CD14-positive monocyte (primary cell): Measurements from ENCODE around the gene SZT2. TPM values are rescaled to one million over a fixed set of nuclear protein-coding genes. Genes with fewer than 3 reads are reported as not detected.

Experiments used
- DNase-seq, 3 donors: peaks; one replicate each; pipeline ENCODE4 v3.0.0-alpha.2; 2011 to 2022
- H2AFZ ChIP-seq: 2 replicates; pipeline ENCODE4 v1.6.0; 2012; ENCODE audit warnings: mild to moderate bottlenecking, low read depth, low read length, inconsistent platforms; ENCODE audit not compliant: insufficient read depth, poor library complexity, severe bottlenecking
- H3K27ac ChIP-seq, 2 donors: 1 replicate in 1 of 2; 2 replicates in 1 of 2; pipeline ENCODE4 v1.5.1; 2012 to 2013; ENCODE audit warnings: low read length in 2 of 2, control low read depth in 1 of 2, inconsistent platforms in 1 of 2, low read depth in 1 of 2, mild to moderate bottlenecking in 1 of 2
- H3K27me3 ChIP-seq, 2 donors: one replicate each; pipeline versions ENCODE4 v1.6.0 to v1.6.1; 2011 to 2013; ENCODE audit warnings: low read length in 2 of 2; ENCODE audit not compliant: control insufficient read depth in 2 of 2, insufficient read depth in 2 of 2
- H3K36me3 ChIP-seq, 2 donors: replicated peaks in 1 of 2; 1 replicate in 1 of 2; 2 replicates in 1 of 2; pipeline versions ENCODE4 v1.5.1 to v1.6.1; 2012 to 2013; ENCODE audit warnings: low read length in 2 of 2, control low read depth in 1 of 2, inconsistent platforms in 1 of 2, mild to moderate bottlenecking in 1 of 2; ENCODE audit not compliant: insufficient read depth in 2 of 2, control insufficient read depth in 1 of 2
- H3K4me1 ChIP-seq, 2 donors: 1 replicate in 1 of 2; 2 replicates in 1 of 2; pipeline versions ENCODE4 v1.5.1 to v1.6.1; 2012 to 2013; ENCODE audit warnings: low read length in 2 of 2, control low read depth in 1 of 2, inconsistent platforms in 1 of 2, mild to moderate bottlenecking in 1 of 2, moderate library complexity in 1 of 2; ENCODE audit not compliant: insufficient read depth in 2 of 2, control insufficient read depth in 1 of 2
- H3K4me2 ChIP-seq: replicated peaks from 2 replicates; pipeline ENCODE3; 2012; ENCODE audit warnings: low read length, moderate library complexity, mild to moderate bottlenecking; ENCODE audit not compliant: poor library complexity, severe bottlenecking; ENCODE audit errors: extremely low read depth
- H3K4me3 ChIP-seq, 3 experiments: fragments of 200-600 bp in 1 of 3; sonication (generic) in 1 of 3; replicated peaks in 1 of 3; 1 replicate in 2 of 3; 2 replicates in 1 of 3; pipeline ENCODE4 v1.5.1; 2011 to 2013; ENCODE audit warnings: low read length in 3 of 3, mild to moderate bottlenecking in 3 of 3, control low read depth in 2 of 3, low read depth in 2 of 3, inconsistent platforms in 1 of 3, moderate library complexity in 1 of 3
- H3K79me2 ChIP-seq: 2 replicates; pipeline ENCODE4 v1.6.0; 2012; ENCODE audit warnings: mild to moderate bottlenecking, control low read depth, inconsistent platforms, low read length, moderate library complexity; ENCODE audit not compliant: insufficient read depth
- H3K9ac ChIP-seq: 2 replicates; pipeline ENCODE4 v1.6.0; 2017; ENCODE audit warnings: low read length, mild to moderate bottlenecking; ENCODE audit not compliant: insufficient read depth, poor library complexity, severe bottlenecking
- H3K9me3 ChIP-seq, 2 donors: replicated peaks in 1 of 2; 1 replicate in 1 of 2; 2 replicates in 1 of 2; pipeline versions ENCODE4 v1.5.1 to v1.6.1; 2012 to 2013; ENCODE audit warnings: low read length in 2 of 2, control low read depth in 1 of 2; ENCODE audit not compliant: control insufficient read depth in 1 of 2, insufficient read depth in 1 of 2
- H4K20me1 ChIP-seq: 2 replicates; pipeline ENCODE4 v1.6.0; 2012; ENCODE audit warnings: mild to moderate bottlenecking, low read length, control low read depth, moderate library complexity; ENCODE audit not compliant: insufficient read depth
- H3K27ac Mint-ChIP-seq, 7 donors: one replicate each; pipeline ENCODE4 v1.8.0; 2020; ENCODE audit warnings: mild to moderate bottlenecking in 7 of 7, mixed read lengths in 7 of 7, moderate library complexity in 6 of 7, inconsistent platforms in 2 of 7
- H3K27me3 Mint-ChIP-seq, 3 donors: one replicate each; pipeline ENCODE4 v1.8.0; 2021 to 2022; ENCODE audit warnings: low read depth in 3 of 3, mild to moderate bottlenecking in 3 of 3, mixed read lengths in 3 of 3, moderate library complexity in 3 of 3, inconsistent platforms in 1 of 3
- H3K36me3 Mint-ChIP-seq, 2 donors: one replicate each; pipeline ENCODE4 v1.8.0; 2020; ENCODE audit warnings: mixed read lengths in 2 of 2, inconsistent platforms in 1 of 2, mild to moderate bottlenecking in 1 of 2
- H3K4me1 Mint-ChIP-seq: one replicate; pipeline ENCODE4 v1.8.0; 2020; ENCODE audit warnings: mild to moderate bottlenecking, mixed read lengths
- H3K4me3 Mint-ChIP-seq, 2 donors: one replicate each; pipeline ENCODE4 v1.8.0; 2020; ENCODE audit warnings: mild to moderate bottlenecking in 2 of 2, mixed read lengths in 2 of 2, moderate library complexity in 1 of 2
- H3K9me3 Mint-ChIP-seq, 7 donors: one replicate each; pipeline ENCODE4 v1.8.0; 2020 to 2022; ENCODE audit warnings: mixed read lengths in 7 of 7, mild to moderate bottlenecking in 6 of 7, moderate library complexity in 6 of 7, inconsistent platforms in 2 of 7
- CTCF ChIP-seq: fragments of 200-600 bp; IDR thresholded peaks from one replicate; pipeline ENCODE4 v1.8.0; 2022; ENCODE audit warnings: antibody characterized with exemption, mild to moderate bottlenecking
- WGBS: methylation state at CpG from one replicate; pipeline ENCODE4 v1.1.5; 2013; ENCODE audit warnings: missing lambda C conversion rate; ENCODE audit not compliant: insufficient coverage; 5-methylcytosine and 5-hydroxymethylcytosine counted together
- intact Hi-C, 2 donors: fragments of 100-400 bp; cut with micrococcal nuclease; formaldehyde crosslinking; loops; one replicate each; pipeline versions ENCODE4 v1.15.0 to v1.15.1; 2023
- polyA plus RNA-seq, 3 donors: library from polyadenylated mRNA; depleted of rRNA in 1 of 3; unstranded in 2 of 3; stranded (reverse) in 1 of 3; fragments of 300-500 nt in 2 of 3; fragments of >200 nt in 1 of 3; fragmentation: Illumina TruSeq in 2 of 3; gene quantifications; 1 replicate in 2 of 3; 2 replicates in 1 of 3; pipeline ENCODE4 v1.2.3, GENCODE V29; 2012 to 2021

SZT2 gene
- polyA plus RNA-seq, 3 donors = 2.4 to 29.9 (median 2.6) TPM

- H3K9ac ChIP-seq = no peak overlapping the region
- no peak for DNase-seq
- 100% methylated on average over 1 of the region's 5 CpGs for WGBS
These were observed 43.2 kb downstream of the SZT2 start for GRCh38 chr1:43432907-43433306.

GRCh38 chr1:43434256-43434655 is 44.6 kb downstream of the SZT2 start:
- Histone ChIP-seq H3K27ac (no peak overlapping the region), H3K4me2 (no peak overlapping the region), H3K36me3 (peaks cover 82 to 100% of the 10 kb centered on the region in 2 donors), H3K4me1 (no peaks in the 10 kb centered on the region), H3K4me3 (no peak overlapping the region), H3K9me3 (no peaks in the 10 kb centered on the region), H2AFZ (no peak overlapping the region), H3K27me3 (no peaks in the 10 kb centered on the region), H3K79me2 (no peaks in the 10 kb centered on the region), H4K20me1 (no peaks in the 10 kb centered on the region), H3K9ac (no peak overlapping the region)
- Mint-ChIP-seq H3K4me3 (no peak overlapping the region), H3K27me3 (peaks cover 0 to 2% (median 0%) of the 10 kb centered on the region in 3 donors), H3K36me3 (peaks cover 94% of the 10 kb centered on the region in 2 donors), H3K9me3 (no peaks in the 10 kb centered on the region), H3K4me1 (no peaks in the 10 kb centered on the region), H3K27ac (no peak overlapping the region)
- DNase-seq = no peak
- no peak for TF ChIP-seq CTCF
- 95% methylated on average over 3 of the region's 7 CpGs for WGBS
- intact Hi-C loops = no loop called here

More at GRCh38 chr1:43432907-43433306, 43.2 kb downstream of the SZT2 start:
- Histone ChIP-seq H3K36me3 (peaks cover 85 to 100% of the 10 kb centered on the region in 2 donors), H3K27ac (no peak overlapping the region), H3K79me2 (no peaks in the 10 kb centered on the region), H4K20me1 (no peaks in the 10 kb centered on the region), H3K4me1 (no peaks in the 10 kb centered on the region), H3K27me3 (no peaks in the 10 kb centered on the region), H3K4me3 (no peak overlapping the region), H2AFZ (no peak overlapping the region), H3K4me2 (no peak overlapping the region), H3K9me3 (no peaks in the 10 kb centered on the region)
- Mint-ChIP-seq H3K9me3 (no peaks in the 10 kb centered on the region), H3K27ac (no peak overlapping the region), H3K4me1 (no peaks in the 10 kb centered on the region), H3K4me3 (no peak overlapping the region), H3K36me3 (peaks cover 93 to 97% of the 10 kb centered on the region in 2 donors), H3K27me3 (peaks cover 0 to 2% (median 0%) of the 10 kb centered on the region in 3 donors)
- intact Hi-C loops = no loop called here
- TF ChIP-seq CTCF = no peak
